Esophagus muscularis mucosa (tissue), 4 donors: Measurements from ENCODE around the gene AMFR.

Experiments used
- CTCF ChIP-seq, 3 experiments: fragments of 200-600 bp in 2 of 3; fragments of 450-650 bp in 1 of 3; sonication (generic) in 2 of 3; IDR thresholded peaks; one replicate each; pipeline ENCODE4 v1.5.1; 2017 to 2019; ENCODE audit warnings: antibody characterized with exemption in 3 of 3, mild to moderate bottlenecking in 2 of 3, moderate library complexity in 1 of 3
- EP300 ChIP-seq: sonication (generic); formaldehyde crosslinking; IDR thresholded peaks from one replicate; pipeline ENCODE4 v1.6.1; 2017; ENCODE audit warnings: antibody characterized with exemption
- POLR2A ChIP-seq: fragments of 450-650 bp; IDR thresholded peaks from one replicate; pipeline ENCODE4 v1.6.1; 2017; ENCODE audit warnings: antibody characterized with exemption, moderate library complexity, mild to moderate bottlenecking, low read depth

GRCh38 chr16:56354746-56355145 lies 70.6 kb downstream of the AMFR start:
- TF ChIP-seq POLR2A = no peak
- TF ChIP-seq CTCF (IDR thresholded peaks at IDR 0.05) = no peak
- no peak for TF ChIP-seq EP300
